GM10847 (cell line): Measurements from ENCODE around the gene CCDC3.

ENCODE experiments used
- POLR2A ChIP-seq: IDR thresholded peaks from 2 replicates; pipeline ENCODE4 v1.6.1; 2011; ENCODE audit not compliant: insufficient read length; ENCODE audit errors: extremely low read depth

The CCDC3 gene

DNA sequence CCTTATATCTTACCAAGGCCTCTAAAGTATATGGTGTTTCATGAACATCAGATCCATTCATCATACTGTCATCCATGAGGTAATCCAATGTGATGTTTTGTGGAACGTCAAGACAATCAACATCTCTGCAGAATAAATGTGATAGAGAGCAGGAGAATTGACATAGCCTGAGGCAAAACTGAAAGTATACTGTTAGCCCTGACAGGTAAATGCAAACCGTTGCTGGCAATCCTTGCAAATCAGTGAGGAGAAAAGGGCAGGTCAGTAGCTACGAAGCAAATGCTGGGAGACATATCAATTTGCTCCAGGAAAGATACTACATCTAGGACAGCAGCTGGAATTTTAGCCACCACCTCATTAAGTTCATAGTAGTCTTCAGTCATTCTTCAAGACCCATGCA, 4.5 kb upstream of the CCDC3 start:
- no peak for TF ChIP-seq POLR2A

DNA sequence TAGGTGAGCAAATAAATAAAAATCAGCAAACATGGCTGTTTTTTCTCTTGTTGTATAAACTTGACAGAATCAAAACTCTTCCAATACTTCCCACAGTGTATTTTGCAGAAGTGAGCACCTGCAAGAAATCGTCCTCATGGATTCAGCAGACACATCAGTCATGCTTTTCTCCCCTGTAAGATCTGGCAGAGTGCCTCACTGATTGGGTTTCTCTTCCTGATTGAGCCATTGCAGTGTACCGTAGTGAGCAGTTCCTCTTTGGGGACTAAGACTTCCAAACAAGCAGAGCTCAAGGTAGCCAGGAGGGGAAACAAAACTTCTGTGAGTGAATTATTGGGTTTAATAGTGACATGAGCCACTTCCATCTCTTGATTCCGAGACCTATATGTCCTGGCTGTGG, 2.2 kb upstream of the CCDC3 start:
- no peak for TF ChIP-seq POLR2A

DNA sequence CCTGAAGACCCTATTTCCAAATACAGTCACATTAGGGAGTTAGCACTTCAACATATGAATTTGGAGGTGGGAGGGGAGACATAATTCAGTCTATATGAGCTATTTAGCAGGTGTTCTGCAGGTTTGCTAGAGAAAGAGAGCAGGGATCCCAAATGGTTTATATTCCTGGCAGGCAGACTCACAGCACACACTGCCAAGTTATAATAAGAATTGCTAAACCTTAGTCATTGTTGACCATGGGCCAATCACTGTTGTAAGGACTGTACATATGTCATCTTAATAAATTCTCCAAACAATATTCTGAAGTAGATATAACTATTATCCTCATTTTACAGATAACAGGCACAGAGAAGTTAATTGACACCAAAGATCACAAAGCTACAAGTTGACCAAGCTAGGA, 1.5 kb upstream of the CCDC3 start:
- no peak for TF ChIP-seq POLR2A

DNA sequence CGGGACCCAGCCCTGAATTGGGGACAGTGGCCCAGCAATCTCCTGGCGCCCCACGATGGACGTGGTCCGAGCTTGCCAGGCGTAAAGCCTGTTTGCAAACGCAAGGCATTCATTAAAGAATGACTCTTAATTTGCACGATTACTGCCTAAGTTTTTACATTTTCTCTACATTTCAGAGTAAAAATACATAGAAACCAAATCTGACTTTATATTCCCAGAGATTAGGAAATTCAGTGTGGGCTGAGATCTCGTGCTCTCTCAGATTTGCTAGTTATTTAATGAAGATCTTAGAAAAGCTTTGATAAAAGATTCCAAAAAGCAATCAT, 337 bp upstream of the CCDC3 start:
- no peak for TF ChIP-seq POLR2A

DNA sequence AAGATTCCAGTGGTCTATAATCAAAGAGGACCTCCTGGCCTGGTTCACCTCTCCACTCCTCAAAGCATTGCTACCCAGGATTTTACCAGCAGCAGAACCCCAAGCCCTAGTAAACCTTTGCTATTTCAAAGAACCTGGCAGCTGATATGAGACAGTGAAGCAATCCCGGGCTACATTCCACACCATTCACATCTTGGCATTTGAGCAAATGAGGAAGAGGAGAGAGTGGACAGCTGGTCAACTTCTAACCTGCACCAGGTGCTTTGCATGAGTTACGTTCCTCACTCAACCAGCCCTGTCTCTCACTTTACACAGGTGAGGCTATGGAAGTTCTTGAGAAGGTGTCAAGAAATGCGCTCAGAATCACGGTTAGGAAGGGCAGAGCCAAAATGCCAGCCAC, 1.1 kb downstream of the CCDC3 start:
- TF ChIP-seq POLR2A: no peak

DNA sequence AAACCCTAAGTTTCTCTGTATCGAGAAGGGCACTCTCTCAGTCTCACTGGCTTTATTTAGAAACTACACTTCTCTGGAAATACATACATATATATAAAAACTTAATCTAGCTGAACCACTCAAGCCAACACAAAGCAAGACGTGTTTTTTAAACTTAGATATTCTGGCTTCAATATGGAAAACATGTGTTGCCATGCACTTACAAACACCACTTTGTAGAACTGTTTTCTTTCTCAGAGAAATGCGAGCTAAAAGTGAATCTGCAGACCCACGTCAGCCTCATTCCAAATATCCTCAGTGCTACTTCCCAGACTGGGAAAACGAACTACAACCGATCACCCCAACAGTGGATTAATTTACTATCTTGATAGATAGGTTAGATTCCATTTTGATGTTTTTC, 1.7 kb downstream of the CCDC3 start:
- TF ChIP-seq POLR2A: no peak

DNA sequence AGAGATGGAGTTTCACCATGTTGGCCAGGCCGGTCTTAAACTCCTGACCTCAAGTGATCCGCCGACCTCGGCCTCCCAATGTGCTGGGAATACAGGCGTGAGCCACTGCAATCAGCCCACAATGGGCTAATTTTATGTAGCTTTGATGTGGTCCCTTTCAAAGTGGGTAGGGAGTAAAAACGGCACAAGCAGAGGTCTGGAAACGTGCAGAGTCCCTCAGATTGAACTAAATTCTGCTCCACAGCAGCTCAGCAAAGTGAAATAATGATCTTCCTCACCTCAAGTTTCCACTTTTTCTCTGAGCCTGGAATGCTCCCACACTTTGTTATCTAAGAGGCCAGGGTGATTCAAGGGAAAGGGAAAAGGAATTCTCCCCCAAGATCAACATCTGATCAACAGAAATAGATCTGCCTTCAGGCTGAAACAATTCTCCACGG, 6.1 kb downstream of the CCDC3 start:
- no peak for TF ChIP-seq POLR2A

DNA sequence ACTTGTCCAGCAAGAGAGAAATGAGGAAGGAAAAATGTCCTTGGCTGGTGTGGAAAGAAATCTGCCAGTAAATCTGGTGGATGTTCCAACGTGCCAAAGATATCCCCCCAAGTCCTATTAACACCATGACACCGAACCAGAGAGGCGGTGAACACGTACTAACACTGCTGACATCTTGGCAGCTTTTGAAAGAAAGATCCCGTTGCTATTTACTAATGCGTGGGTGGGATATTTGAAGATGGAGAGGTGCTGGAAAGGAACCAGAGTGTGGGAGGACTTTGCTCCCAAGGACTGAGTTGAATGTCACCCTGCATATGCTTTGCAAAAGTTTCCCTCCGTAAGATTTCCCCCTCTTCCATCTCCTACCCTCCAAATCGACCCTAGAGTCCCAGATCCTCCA, 7.9 kb downstream of the CCDC3 start:
- TF ChIP-seq POLR2A: no peak

DNA sequence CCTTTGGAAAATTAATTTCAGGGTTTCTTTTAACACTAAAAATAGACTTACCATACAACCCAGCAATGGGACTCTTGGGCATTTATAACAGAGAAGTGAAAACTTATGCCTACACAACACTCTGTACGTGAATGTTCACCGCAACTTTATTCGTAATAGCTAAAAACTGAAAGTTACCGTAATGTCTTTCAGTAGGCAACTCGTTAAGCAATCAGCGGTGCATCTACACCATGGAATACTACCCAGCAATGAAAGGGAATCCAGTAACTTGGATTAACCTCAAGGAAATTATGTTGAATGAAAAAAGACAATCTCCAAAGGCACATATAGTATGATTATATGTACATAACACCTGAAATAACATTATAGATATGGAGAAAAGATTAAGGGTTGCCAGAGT, 16.2 kb downstream of the CCDC3 start:
- no peak for TF ChIP-seq POLR2A

DNA sequence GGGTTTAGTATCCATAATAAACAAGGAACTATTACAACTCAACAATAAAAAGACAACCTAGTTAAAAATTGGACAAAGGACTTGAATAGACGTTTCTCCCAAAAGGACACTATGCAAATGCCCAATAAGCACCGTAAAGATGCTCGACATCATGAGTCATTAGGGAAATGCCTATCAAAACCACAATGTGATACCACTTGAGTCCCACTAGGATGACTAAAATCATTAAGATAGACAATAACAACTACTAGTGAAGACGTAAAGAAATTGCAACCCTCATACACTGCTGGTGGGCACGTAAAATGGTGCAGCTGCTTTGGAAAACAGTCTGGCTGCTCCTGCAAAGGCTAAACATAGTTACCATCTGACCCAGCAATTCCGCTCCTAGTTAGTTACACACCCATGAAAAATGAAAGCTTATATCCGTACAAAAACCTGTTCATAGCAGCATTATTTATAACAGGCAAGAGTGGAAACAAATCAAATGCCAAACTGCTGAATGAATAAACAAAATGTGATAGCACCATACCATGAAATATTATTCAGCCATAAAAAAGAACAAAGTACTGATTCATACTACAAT, 17.3 kb downstream of the CCDC3 start:
- no peak for TF ChIP-seq POLR2A

DNA sequence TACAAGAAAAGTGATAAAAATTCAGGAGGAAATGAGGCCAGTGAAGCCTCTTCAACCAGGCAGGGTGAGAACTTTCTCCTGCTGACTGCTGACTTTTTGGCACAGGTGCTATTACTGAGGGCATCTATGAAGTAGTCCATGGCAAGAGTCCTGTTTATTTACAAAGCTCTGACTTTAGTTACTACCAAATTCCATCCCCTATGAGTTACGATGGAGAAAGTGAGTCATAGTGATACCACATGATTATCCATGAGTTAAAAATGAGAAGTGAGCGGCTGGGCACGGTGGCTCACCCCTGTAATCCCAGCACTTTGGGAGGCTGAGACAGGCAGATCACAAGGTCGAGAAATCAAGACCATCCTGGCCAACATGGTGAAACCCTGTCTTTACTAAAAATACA, 19.9 kb downstream of the CCDC3 start:
- TF ChIP-seq POLR2A: no peak

DNA sequence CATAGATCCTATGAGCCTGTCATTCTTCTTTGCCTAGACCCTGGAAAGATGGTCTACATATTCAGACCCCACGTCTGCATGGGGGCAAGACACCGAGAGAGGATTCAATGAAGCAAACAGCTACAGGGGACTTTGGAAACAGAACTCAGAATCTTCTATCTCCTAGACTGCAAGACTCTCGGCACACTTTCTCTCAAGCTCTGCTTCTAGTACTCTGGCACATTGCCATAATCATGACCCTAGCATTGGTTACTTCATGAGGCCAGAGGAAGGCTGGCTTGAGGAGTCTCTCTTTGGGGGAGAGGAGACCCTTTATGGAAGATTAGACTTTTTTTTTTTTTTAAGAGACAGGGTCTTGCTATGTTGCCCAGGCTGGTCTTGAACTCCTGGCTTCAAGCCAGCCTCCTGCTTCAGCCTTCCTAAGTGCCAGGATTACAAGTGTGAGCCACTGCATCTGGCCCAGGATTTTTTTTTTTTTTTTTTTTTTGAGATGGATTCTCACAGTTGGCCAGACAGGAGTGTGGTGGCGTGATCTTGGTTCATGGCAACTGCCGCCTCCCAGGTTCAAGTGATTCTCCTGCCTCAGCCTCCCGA, 20.7 kb downstream of the CCDC3 start:
- TF ChIP-seq POLR2A: no peak

DNA sequence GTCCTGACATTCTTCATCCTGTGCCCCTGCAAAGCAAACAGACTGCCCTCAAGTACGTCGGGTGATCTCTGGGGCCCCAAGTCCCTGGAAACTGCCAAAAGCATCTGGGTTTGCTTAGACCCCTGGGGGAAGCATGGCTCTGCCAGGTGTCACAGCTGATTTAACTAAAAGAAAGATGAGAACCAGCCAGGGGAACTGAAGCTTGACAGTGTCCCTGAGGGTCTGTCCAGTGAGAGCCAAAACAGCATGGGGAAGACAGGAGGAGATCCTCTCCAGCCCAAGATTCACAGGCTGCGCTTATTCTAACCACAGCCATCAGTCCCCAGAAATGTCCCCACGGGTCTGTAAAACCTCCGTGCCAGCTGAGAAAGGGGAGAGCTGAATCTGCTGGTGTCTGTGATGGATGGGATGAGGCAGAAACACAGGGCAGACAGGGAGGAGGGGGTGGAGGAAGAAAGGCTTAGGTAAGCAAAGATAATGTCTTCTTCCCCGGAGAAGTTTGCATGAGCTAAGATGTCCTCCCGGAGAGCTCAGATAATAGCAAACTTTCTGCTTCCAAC, 21.3 kb downstream of the CCDC3 start:
- TF ChIP-seq POLR2A: no peak

DNA sequence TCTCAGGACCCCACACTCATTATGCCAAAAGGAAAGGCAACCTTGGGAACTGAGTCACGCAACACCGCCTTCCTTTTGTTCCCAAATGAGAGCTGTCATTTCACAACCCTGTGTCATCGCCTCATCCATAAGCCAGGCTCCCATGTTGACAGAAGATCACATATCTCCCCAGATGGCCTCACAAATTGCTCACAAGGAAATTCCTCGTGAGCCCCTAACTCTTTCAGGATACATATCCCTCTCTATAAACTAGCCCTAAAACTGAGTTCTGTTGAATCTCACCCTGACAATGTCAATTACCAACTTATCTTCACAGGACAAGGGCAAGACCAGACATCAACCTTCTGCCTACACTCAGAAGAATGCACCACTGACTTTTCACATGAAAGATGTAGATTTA, 22.6 kb downstream of the CCDC3 start:
- no peak for TF ChIP-seq POLR2A

DNA sequence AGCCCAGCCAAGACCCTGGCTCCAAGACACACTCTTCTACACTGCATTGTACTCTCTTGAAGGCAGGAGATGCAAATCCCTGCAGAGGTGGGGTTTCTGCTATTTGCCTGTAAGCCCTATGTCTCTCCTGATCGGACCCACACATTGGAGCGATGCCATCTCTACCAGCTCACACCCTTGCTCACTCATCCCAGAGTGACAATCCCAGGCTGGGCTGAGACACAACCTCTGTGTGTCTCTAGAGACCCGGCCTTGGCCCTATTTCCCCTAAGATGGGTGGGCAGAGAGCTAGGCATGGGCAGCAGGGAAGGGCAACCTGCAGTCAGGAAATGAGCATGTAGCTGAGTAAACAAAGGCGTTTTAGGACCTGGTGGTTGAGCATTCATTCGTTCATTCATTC, 25.6 kb downstream of the CCDC3 start:
- TF ChIP-seq POLR2A: no peak

DNA sequence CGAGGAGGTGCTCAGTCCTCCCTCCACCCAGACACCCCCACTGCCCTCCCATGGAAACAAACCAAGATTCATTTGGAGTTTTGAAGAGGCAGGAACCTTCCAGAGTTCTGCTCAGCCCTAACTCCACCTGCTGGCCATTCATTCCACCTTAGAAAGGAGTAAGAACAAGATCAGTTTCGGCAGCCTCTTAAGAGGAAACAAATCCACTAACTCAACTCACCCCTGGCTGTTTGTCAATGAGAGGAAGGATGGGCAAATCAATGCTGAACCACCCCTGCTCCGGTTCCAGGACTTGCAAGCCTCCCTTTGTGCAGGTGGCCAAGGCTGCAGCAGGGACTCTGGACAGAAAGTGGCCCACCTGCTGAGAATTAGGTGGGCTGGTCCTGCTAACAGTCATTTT, 26.2 kb downstream of the CCDC3 start:
- TF ChIP-seq POLR2A: no peak

DNA sequence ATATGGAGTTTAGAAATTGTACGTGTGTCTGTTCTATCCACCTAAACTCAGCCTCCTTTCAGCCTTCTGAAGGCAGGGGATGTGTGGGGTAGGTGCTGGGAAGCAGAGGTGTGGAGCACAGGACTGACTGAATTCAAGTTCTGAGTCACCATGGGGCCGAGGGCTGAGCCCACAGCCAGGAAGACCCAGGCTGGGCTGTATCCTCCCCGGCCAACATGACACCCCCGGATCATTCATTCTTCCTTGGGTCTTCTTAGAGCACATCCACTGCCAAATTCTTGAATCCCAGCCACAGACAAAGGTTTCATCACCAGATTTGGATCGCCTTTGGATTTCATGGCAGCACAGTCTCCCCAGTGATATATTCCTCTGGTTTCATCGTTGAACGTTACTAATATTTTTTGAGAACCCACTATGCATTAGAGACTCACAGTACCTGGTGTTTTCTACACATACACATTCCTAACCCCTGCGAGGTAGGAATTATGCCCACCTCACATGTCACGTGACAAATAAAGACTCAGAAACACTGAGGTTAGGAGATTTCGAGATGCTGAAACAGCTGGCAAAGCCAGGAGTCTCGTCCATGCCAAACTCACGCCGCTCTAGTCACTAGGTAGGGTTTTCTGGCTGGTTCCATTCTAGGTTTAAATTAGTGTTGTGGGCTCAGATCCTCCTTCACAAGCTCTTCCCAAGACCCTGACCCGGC, 26.9 kb downstream of the CCDC3 start:
- TF ChIP-seq POLR2A: no peak

DNA sequence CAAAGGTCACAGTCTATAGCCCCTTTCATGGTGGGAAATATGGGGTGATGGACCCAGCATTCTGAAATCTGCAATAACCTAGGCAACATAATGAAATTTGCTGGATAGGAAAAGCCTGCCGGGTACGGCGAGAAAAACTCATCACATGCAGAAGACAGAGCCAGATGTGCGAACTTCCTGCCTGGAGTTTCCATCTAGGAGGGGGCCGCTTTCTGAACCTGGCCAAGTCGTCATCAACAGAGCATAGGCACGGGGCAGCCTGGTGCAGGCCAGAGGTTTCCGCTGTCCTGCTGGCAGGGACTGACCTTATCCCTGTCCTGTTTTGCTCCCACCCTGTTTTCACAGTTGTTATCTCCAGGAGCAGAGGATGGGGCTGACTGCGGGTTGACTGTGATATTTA, 27.4 kb downstream of the CCDC3 start:
- TF ChIP-seq POLR2A: no peak
